Inflammatory macrophage (primary cell): ENCODE measurements around the gene ARHGAP19.
"Not testable (repeated sequence)": the region's sequence is repeated elsewhere in the genome, so short reads cannot be mapped to it uniquely, and the experiment has no call there.

Source experiments
- DNase-seq, 2 donors: peaks; one replicate each; pipeline ENCODE4 v3.0.0-alpha.2; 2020 to 2022

Gene ARHGAP19

GRCh38 chr10:97321032-97321803 is 28.8 kb upstream of the ARHGAP19 start:
- DNase-seq: peak; percentile 84 to 85

GRCh38 chr10:97320480-97321031 is 28.1 kb upstream of the ARHGAP19 start:
- no peak for DNase-seq

GRCh38 chr10:97319671-97320479 is 27.4 kb upstream of the ARHGAP19 start:
- peak; percentile 66 to 69 for DNase-seq

- DNase-seq: peak; percentile 82 to 92
These were observed 26.6 kb upstream of the ARHGAP19 start, which contains the start of gene FRAT1 for GRCh38 chr10:97318772-97319651. TSS of gene FRAT1 (plus strand) at chr10:97319271. CDS start at chr10:97319454, 183 bp downstream.

- DNase-seq: peak in 1 of 2 donors; percentile 30
These were observed 22.2 kb upstream of the ARHGAP19 start for GRCh38 chr10:97314671-97315070.

GRCh38 chr10:97312897-97313296 is 20.5 kb upstream of the ARHGAP19 start:
- DNase-seq: no peak

- DNase-seq: no peak
These were observed 18.7 kb upstream of the ARHGAP19 start for GRCh38 chr10:97311111-97311626.

GRCh38 chr10:97307866-97308780 is 15.7 kb upstream of the ARHGAP19 start:
- DNase-seq: peak in 1 of 2 donors; percentile 24

GRCh38 chr10:97307441-97307840 is 15.0 kb upstream of the ARHGAP19 start:
- peak; percentile 81 for DNase-seq

GRCh38 chr10:97302088-97302791 is 9.8 kb upstream of the ARHGAP19 start:
- DNase-seq: no peak

GRCh38 chr10:97300980-97301379 is 8.5 kb upstream of the ARHGAP19 start:
- DNase-seq: no peak

GRCh38 chr10:97298223-97298571 is 5.8 kb upstream of the ARHGAP19 start:
- no peak for DNase-seq

- DNase-seq: no peak
These were observed 5.3 kb upstream of the ARHGAP19 start for GRCh38 chr10:97297556-97298222.

- DNase-seq: no peak
These were observed 393 bp upstream of the ARHGAP19 start for GRCh38 chr10:97292862-97293198.

GRCh38 chr10:97291357-97292096 is 910 bp downstream of the ARHGAP19 start:
- no peak for DNase-seq

GRCh38 chr10:97290576-97291356 is 1.7 kb downstream of the ARHGAP19 start:
- DNase-seq: not testable (repeated sequence)

GRCh38 chr10:97290076-97290475 is 2.4 kb downstream of the ARHGAP19 start:
- DNase-seq: not testable (repeated sequence)

- DNase-seq: no peak
These were observed 11.7 kb downstream of the ARHGAP19 start for GRCh38 chr10:97280783-97281182.
